Hematopoietic multipotent progenitor cell (in vitro differentiated cells): ENCODE results near the gene RANBP3. TPM values are rescaled to one million over a fixed set of nuclear protein-coding genes. Genes with fewer than 3 reads are reported as not detected.
"Not testable (repeated sequence)": the region's sequence is repeated elsewhere in the genome, so short reads cannot be mapped to it uniquely, and the experiment has no call there.

ENCODE experiments used
- DNase-seq, 3 donors: peaks; one replicate each; pipeline ENCODE4 v3.0.0-alpha.2; 2011 to 2015; ENCODE audit warnings: low read depth in 2 of 3, low spot score in 2 of 3
- total RNA-seq: library from RNA; depleted of rRNA; stranded (reverse); fragments of >200 nt; gene quantifications from one replicate; pipeline ENCODE4 v1.2.3, GENCODE V29; 2012

RANBP3 gene
- total RNA-seq, 1 donor = 61.9 TPM

- DNase-seq = no peak
These were observed 29.9 kb upstream of the RANBP3 start for GRCh38 chr19:6007866-6008265.

- DNase-seq = no peak
These were observed 29.0 kb upstream of the RANBP3 start for GRCh38 chr19:6006896-6007295.

GRCh38 chr19:6006070-6006446, 28.1 kb upstream of the RANBP3 start:
- not testable (repeated sequence) for DNase-seq

- no peak for DNase-seq
These were observed 27.6 kb upstream of the RANBP3 start for GRCh38 chr19:6005321-6006069.

- DNase-seq = no peak
These were observed 26.0 kb upstream of the RANBP3 start for GRCh38 chr19:6003976-6004375.

- DNase-seq = no peak
These were observed 24.7 kb upstream of the RANBP3 start for GRCh38 chr19:6002591-6002990.

- DNase-seq = no peak
These were observed 22.4 kb upstream of the RANBP3 start for GRCh38 chr19:6000228-6000847.

GRCh38 chr19:5999693-6000092, 21.8 kb upstream of the RANBP3 start:
- DNase-seq = no peak

GRCh38 chr19:5997371-5997770, 19.4 kb upstream of the RANBP3 start:
- DNase-seq = no peak

GRCh38 chr19:5996623-5997320, 18.8 kb upstream of the RANBP3 start:
- no peak for DNase-seq

GRCh38 chr19:5996102-5996501, 18.2 kb upstream of the RANBP3 start:
- no peak for DNase-seq

- DNase-seq = no peak
These were observed 17.7 kb upstream of the RANBP3 start for GRCh38 chr19:5995606-5996005.

GRCh38 chr19:5994405-5995165, 16.6 kb upstream of the RANBP3 start:
- DNase-seq = no peak

GRCh38 chr19:5993648-5994358, 15.9 kb upstream of the RANBP3 start:
- DNase-seq = no peak

- DNase-seq = no peak
These were observed 15.3 kb upstream of the RANBP3 start for GRCh38 chr19:5993201-5993600.

GRCh38 chr19:5992756-5993155, 14.8 kb upstream of the RANBP3 start:
- no peak for DNase-seq

- DNase-seq = no peak
These were observed 13.4 kb upstream of the RANBP3 start for GRCh38 chr19:5991244-5991838.

- no peak for DNase-seq
These were observed 12.4 kb upstream of the RANBP3 start for GRCh38 chr19:5990289-5990797.

- no peak for DNase-seq
These were observed 11.6 kb upstream of the RANBP3 start for GRCh38 chr19:5989388-5990074.
